Measurements from ENCODE around the gene MLPH. TPM values are rescaled to one million over a fixed set of nuclear protein-coding genes. Genes with fewer than 3 reads are reported as not detected.

MLPH gene
- total RNA-seq, 1 donor from 2014 or later = 222 TPM

DNA sequence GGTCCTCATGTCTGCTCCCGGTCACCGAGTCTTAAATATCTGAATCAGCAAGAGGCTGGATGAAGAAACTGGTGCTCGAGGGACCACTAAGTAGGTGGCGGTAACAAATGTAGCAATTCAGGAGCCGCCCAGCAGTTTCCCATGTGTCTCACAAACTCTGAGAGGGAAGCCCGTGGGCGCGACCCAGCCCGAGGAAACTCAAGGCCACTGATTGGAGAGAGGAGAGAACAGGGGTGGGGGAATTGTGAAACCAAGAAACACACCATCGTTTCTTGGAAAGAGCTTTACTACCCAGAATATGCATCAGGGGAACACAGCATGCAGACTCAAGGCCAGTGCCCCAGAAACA, 10.8 kb downstream of the MLPH start:
- no peak for DNase-seq (ENCODE audit: low spot score)

DNA sequence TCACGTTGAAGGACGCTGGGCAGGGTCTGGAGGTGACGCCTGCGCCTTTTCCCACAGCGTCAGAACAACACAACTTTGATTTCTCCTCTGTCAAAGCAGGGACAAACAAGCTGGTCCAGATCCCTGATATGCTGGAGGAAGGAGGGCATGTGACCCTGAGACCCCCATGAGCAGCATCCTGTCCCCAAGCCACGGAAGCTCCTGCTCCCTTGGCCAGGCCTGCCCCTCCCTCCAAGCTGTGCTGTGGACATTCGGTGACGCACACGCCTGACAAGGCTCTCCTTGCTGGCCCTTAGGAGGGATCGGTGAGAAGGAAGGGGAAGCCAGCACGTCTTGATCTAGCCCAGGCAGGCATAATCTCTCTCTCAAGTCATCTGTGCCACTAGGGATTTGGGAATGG, 11.3 kb downstream of the MLPH start:
- DNase-seq (ENCODE audit: low spot score) = no peak

DNA sequence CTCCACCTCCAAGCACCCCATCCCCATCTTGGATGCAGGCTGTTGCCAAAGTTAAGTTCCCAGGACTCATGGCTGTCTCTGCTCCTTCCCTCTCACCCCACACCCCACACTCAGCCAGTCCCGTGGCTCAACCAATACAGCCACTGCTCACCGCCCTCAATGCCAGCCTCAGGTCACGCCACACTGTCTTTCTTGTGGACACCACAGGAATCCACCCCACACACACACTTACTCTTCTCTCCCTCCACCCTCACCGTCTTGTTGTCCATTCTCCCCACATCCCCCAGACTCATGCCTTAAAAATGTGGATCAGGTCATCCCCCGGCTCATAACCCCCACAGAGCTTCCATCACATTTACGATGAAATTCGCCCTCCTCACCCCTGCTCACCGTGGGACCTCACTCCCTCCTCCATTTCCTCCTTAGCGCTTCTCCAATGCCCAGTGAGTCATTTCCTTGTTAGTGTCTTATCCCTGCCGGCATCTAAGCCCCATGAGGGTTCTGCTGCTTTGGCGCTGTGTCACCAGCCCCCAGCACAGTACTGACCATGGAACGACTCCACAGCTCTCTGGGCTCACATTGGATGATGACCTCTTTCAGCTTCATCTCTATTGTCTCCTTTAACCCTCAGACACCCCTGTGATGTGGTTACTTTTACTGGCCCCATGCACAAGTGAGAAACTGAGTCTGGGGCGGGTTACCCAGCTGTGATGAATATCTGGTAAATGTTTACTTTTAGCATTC, 13.8 kb downstream of the MLPH start:
- DNase-seq (ENCODE audit: low spot score) = no peak

DNA sequence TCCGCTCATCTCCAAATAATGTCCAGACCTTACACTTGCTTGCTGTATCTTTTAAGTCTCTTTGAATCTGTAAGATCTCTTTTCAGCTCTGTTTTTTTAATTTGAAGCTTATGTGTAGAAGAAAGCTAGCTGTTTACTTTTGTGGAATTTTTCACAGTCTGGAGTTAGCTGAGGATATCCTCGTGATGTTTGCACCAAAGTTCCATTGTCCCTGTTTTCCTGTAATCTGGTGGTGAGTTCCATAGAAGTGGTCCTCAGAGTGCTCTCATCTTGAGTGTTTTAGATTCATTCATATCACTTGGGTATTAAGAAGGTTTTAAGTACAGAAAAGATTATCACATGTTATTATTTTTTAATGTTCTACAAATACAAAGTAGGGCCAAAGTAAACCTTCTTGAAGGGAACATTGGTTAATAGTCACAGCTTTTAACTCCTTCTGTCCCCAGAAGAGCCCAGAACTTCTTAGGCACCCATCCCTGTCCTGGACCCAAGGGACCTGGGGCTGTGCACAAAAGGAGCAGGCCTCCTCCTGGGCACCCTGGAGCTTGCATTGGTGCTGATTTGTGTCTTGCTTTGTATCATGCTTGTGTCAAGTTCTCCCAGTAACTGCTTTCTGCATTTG, 15.0 kb downstream of the MLPH start:
- no peak for DNase-seq (ENCODE audit: low spot score)

DNA sequence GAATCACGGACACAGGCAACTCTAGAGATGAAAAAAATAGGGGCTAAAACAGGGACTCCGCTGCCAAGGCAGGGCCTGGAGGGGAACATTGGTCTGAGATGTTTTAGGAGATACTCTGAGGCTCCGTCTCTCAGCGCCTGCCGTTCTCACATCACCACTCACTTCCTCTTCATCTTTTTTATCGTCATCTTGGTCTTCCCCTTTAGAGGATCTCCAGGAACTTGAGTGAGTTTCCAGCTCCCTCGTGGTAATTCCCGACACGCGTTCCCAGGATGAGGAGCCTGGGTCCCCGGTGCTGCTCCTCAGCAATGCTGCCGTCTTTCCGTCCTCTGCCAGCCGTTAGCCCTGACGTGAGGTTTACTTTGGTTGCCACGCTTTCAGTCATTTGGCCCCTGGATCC, 16.1 kb downstream of the MLPH start:
- no peak for DNase-seq (ENCODE audit: low spot score)

DNA sequence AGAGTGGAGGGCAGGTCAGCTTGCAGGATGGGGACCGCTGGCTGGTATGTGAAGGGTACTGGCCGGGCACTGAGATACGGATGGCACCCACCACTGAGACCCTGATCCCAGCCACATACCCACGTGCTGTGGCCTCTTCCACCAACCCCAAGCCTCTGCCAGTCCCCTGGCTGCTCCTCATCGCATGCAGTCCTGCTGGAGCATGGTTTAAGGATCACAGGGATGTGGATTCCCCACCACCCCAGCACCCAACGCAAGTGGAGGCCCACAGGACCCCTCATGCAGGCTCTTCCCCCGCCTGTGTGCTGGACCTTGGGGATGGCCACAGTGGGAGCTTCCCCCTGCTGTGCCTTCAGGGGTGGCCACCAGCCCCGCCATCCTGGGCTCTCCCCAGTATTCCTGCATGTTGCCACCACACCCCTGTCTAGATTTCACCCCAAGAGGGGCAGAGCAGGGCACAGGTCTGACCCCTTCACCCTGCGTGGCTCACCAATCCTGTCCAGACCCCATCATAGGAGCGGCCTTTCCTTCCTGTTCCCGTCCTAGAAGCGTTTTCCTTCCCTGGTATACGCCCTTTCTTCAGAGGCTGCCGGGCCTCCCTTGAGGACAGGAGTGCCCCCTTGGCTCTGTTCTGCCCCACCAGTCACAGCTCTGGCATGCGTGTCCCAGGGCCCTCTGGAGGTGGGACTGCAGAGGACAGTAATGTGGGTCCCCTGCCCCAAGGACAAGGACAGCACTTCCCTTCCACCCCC, 18.3 kb downstream of the MLPH start:
- no peak for DNase-seq (ENCODE audit: low spot score)

DNA sequence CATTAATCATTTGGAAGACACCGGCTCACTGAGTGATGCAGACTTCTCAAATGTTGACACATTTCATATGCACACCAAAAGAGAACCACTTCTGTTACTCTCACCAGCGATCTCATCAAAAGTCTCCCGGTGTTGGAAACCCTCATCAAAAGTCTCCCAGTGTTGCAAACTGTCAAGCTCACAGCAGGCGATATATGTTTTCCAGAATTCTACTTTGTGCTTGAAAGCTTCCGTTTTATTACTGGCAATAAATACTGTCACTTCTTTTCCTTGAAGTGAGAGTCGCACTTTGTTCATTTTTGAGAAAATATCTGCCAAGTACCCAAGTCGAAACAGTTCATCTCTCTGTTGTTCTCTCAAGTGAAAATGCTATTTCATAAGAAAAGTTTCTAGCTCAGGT, 20.5 kb downstream of the MLPH start:
- DNase-seq (ENCODE audit: low spot score) = no peak

DNA sequence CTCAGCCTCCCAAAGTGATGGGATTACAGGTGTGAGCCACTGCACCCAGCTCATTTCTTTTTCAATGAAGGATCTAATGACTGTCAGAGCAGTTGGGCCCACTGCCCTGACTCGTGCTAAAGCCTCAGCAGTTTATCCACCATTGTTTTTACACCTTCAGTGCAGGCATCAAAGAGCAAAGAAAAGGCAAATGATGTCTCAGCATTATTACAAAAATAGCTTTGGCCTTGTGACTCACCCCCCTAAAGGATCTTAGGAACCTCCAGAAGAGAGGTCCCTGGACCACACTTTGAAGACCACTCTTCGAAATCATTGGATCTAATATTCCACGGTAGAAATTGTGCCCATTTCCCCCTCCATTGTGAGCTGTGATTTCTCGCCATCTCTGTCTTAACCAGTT, 21.3 kb downstream of the MLPH start:
- DNase-seq (ENCODE audit: low spot score) = no peak

DNA sequence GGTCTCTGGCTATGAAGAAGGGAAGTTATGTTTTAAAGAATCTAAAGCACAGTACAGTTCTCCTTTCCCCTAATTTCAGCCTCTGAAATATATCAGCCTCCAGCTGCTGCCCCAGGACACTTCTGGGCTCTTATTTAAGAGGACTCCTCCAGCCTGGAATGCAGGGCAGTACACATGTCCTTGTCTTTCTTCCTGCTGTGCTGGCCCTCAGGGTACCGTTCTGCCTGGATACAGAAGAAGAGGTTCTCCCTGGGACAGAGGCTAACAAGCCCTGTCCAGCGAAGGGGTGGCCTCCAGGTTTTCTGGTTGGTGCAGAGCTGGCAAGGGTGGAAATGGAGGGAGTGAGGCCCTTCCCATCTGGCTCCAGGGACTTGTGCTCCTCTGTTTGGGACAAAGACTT, 22.1 kb downstream of the MLPH start:
- no peak for DNase-seq (ENCODE audit: low spot score)

DNA sequence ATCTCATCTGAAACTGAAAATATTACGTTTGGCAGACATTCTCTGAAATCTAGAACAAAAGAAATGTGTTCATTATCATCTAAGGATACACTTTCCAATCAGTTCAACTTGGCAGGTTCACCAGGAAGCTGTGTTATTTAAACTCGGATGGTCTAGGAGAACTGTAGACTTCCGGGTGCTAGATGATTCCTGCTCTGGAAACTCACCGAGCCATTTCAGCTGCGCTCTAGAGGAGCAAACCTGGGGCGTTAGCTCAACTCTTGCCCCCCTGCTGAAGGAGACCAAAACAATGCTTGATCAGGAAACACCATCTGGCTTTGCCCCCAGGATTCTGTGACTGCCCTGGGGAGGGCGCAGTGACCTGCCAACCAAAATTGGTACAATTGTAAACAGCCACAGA, 22.9 kb downstream of the MLPH start:
- DNase-seq (ENCODE audit: low spot score) = peak; percentile 61

DNA sequence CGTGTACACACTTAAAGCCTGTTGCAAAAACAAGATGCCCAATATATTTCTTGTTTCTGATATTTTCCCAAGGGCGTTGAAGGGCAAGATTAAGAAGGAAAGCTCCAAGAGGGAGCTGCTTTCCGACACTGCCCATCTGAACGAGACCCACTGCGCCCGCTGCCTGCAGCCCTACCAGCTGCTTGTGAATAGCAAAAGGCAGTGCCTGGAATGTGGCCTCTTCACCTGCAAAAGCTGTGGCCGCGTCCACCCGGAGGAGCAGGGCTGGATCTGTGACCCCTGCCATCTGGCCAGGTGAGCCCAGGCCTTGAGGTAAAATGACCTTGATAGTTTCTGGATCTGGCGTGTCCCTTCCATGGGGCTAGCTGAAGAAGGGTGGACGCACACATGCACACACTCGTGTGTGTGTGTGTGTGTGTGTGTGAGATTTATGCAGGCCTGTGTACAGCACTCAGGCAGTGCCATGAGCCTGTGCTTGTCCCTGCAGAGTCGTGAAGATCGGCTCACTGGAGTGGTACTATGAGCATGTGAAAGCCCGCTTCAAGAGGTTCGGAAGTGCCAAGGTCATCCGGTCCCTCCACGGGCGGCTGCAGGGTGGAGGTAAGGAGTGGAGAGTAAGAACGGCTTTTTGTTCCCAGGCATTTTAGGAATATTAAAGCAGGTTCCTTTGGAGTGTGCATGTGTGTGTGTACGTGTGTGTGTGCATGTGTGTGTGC, 23.6 kb downstream of the MLPH start:
- no peak for DNase-seq (ENCODE audit: low spot score)

DNA sequence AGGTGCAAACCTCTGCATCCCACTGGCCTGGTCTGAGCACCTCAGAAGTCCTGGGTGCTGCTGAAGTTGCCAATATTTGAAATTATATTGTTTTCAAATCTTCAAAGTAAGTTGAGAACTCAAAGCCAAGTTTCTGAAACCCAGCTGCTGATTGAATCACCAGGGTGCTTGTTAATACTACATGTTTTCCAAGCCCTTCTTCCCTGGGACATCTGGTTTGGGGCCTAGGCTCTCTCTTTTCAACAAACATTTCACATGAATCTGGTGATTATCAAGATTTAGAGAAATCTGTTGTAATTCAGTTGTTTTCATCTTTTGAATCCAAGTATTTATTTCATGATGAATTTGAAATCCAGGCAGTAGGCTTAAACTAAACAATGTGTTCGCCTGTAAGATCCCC, 24.4 kb downstream of the MLPH start:
- no peak for DNase-seq (ENCODE audit: low spot score)

DNA sequence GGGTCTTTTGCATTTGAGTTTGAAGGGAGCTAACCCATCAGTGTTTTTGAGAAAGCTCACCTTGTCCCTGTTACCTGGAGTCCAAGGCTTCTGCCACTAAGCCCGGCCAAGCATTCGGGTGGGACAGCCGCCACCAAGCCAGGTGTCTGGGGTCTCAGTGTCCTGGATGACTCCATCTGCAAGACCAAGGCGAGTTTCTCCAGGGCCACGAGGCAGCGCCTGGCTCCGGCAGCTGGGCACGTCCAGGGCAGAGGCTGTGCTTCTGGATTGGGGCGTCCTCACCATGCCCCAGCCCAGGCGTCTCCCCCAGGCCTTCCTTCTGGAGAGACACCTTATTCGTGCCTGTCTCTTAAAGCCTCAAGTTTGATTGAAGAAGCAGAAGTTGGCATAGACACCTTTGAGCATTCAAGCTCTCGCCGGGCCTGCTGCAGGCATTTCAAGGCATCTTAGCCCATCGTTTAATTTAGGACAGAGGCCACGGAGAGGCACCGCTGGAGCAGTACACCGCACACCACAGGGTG, 24.9 kb downstream of the MLPH start:
- DNase-seq (ENCODE audit: low spot score) = no peak

DNA sequence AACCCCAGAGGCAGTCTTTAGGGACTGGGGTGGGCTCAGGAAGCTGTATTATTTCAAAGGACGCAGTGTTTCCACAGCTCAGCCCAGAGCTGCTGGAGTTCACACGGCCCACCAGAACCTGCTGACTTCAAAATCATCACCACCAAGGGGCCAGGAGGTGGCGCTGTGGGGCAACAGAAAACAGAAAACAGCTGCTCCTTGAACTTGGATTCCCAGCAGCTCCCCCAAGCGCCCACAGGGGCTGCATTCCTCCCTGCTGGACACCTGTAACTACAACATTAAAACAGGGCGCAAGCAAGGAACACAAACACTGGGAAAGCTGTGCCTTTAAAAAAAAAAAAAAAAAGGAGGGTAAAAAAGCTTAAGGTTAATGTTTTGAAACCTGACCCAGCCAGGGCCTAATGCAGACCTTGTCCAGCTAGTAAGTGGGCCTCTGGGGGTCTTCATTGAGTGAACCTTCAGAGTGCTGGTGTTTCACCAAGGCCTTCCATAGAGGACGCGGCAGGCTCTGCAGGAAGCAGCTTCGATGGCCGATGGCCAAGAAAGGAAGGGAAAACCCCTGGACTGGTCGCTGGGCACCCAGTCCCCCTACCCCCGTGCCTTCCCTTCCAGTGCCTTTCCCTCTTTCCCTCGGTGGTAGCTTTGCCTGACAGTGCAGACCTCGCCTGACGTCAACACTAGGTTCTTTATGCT, 25.9 kb downstream of the MLPH start:
- DNase-seq (ENCODE audit: low spot score) = peak; percentile 86

DNA sequence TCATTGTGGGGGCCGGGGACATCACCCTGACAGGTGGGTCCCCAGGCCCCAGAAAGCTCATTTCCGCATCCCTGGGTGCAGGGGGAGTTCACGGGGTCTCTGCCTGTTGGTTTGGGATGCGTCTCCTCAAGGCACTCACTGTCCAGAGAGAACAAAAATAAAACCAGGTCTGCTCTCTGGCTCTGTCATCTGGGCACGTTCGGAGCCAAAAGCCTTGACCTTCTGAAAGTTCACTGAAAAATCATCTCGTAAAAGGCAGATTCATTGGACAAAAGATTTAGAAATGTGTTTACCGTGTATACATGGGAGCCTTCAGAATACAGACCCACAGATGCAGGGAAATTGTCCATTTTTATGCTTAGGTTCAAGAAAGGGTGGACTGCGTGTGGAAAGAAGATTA, 26.6 kb downstream of the MLPH start:
- no peak for DNase-seq (ENCODE audit: low spot score)

DNA sequence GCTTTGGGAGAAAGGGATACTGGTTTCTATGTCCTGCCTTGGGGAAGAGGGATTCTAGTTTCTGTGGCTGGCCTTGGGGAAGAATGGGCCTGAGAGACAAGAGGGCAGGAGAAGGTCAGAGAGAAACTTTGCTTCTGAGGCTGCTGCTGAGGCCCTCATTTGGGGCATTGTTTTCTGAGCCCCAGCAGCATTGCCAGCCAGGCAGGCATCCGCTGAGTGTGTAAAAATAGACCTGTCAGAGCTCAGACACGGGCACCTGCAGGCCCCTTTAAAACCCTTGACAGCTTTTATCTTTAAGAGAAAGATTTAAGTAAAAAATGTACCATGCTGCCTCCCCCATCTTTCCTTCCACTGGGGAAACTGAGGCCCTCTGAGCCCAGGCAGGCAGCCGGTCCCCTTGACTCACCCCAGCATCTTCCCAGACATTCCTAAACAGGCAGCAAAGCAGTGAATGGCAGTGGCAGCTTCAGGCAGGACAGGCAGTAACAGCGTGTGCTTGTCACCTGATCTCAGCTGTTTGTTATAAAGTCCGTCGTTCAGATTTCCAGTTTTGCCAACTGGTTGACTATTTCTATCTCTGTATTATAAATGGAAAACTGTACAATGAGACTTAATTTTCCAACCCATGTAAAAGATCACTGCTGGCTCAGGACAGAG, 27.6 kb downstream of the MLPH start:
- no peak for DNase-seq (ENCODE audit: low spot score)

DNA sequence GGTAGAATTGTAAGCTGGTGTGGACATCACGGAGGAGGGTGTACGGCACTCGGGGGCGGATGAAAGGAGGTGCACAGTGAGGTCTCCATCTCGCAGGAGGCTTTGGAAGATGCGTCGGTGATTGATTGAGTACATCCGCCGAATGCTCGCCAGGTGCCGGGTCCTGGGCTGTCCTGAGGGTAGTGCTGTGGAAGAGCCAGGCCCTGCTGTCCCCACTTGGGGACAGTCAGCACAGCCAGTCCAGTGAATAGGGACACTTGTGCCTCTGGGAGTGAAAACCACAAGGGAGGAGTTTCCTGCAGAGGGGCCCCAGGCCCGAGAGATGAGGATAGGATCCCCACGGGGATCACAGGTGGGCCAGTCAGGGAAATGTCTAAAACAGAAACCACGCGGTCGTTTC, 28.1 kb downstream of the MLPH start:
- no peak for DNase-seq (ENCODE audit: low spot score)

DNA sequence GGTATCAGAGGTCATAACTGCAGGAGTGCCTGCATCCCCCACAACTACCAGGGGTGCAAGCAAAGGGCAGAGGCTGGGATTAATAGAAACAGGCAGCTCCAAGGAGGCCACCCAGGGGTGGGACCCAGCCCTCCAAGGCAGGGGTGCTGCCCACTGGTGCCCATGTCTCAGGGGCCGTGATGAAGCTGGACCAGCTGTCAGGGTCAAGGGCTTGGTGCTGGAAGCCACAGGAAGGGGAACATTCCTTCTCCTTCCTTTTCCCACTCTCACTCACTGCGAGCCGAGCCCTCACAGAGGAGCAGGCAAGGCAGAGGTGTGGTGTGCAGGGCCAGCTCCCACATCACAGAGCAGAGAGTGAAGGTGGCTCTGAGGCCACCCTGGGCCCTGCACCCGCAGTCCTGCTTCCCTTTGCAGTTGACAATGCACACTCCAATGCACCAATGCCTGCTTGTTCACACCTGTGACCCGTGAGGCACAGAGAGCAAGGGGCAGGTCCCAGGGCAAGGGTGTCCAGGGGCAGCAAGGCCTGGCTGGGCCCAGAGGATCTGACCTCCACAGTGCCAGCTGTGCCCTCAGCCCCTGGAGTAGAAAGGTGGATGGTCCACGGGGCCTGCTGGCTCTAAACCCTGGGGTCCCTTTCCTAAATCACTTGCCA, 28.7 kb downstream of the MLPH start:
- DNase-seq (ENCODE audit: low spot score) = no peak

DNA sequence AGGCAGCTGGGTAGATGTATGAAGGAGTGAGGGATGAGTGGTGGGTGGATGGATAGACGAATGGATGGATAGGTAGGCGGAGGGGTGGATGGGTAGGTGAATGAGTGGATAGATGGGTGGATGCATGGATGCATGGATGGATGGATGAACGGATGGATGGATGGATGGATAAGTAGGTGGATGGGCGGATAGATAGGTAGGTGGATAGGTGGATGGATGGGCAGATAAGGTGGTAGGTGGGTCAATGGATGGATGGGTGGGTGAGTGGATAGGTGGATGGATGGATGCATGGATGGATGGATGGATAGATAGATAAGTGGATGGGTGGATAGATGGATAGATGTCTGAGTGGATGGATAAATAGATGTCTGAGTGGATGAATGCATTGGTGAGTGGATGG, 30.1 kb downstream of the MLPH start:
- DNase-seq (ENCODE audit: low spot score) = no peak

DNA sequence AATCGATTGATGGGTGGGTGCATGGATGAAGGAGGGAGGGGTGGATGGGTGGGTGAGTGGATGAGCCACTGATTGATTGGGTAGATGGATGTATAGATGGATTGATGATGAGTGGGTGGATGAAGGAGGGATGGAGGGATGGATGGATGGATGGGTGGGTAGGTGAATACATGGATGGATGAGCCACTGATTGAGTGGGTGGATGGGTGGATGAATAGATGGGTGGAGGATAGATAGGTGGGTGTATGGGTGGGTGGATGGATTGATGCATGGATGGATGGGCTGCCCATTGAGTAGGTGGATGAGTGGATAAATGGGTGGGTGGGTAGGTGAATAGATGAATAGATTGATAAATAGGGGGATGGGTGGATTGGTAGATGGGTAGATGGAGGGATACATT, 30.9 kb downstream of the MLPH start:
- no peak for DNase-seq (ENCODE audit: low spot score)
